Peyer's patch (tissue), 4 donors: ENCODE results near the gene CASQ1. TPM values are rescaled to one million over a fixed set of nuclear protein-coding genes. Genes with fewer than 3 reads are reported as not detected.

Source experiments
- DNase-seq, 3 donors: peaks; one replicate each; pipeline ENCODE4 v3.0.0-alpha.2; 2017 to 2019
- H3K27ac ChIP-seq, 4 donors: fragments of 200-600 bp; sonication (generic); one replicate each; pipeline ENCODE4 v1.5.1; 2016 to 2019
- H3K27me3 ChIP-seq, 2 donors: fragments of 200-600 bp; sonication (generic); one replicate each; pipeline ENCODE4 v1.5.1; 2019
- H3K36me3 ChIP-seq, 3 donors: fragments of 200-600 bp; sonication (generic); one replicate each; pipeline ENCODE4 v1.5.1; 2016 to 2019
- H3K4me1 ChIP-seq, 4 donors: fragments of 200-600 bp; sonication (generic); one replicate each; pipeline ENCODE4 v1.5.1; 2016 to 2019
- H3K4me3 ChIP-seq, 4 donors: fragments of 200-600 bp; sonication (generic); 1 replicate in 3 of 4; 2 replicates in 1 of 4; pipeline ENCODE4 v1.5.1; 2016 to 2019; ENCODE audit warnings: mild to moderate bottlenecking in 1 of 4
- H3K9me3 ChIP-seq, 4 donors: fragments of 200-600 bp; sonication (generic); one replicate each; pipeline ENCODE4 v1.5.1; 2016 to 2019; ENCODE audit warnings: mild to moderate bottlenecking in 1 of 4
- CTCF ChIP-seq, 6 experiments: fragments of 450-650 bp in 4 of 6; fragments of 200-600 bp in 2 of 6; sonication (generic) in 1 of 6; IDR thresholded peaks; one replicate each; pipeline ENCODE4 v1.5.1; 2017 to 2019; ENCODE audit warnings: antibody characterized with exemption in 6 of 6, mild to moderate bottlenecking in 3 of 6, moderate library complexity in 1 of 6
- POLR2A ChIP-seq, 2 donors: fragments of 450-650 bp; IDR thresholded peaks; one replicate each; pipeline ENCODE4 v1.5.1; 2017; ENCODE audit warnings: antibody characterized with exemption in 2 of 2, mild to moderate bottlenecking in 2 of 2, moderate library complexity in 2 of 2
- total RNA-seq, 4 donors: library from RNA; depleted of rRNA; stranded (reverse); fragments of >200 nt; gene quantifications; one replicate each; pipeline ENCODE4 v1.1.0, GENCODE V29; 2016

Gene CASQ1
- total RNA-seq, 4 donors from 2014 or later: 2.6 TPM; not detected in 3

GRCh38 chr1:160207771-160208556 lies 17.6 kb downstream of the CASQ1 start:
- Histone ChIP-seq H3K4me3 (no peak overlapping the region), H3K27ac (peak overlapping the region in 2 of 4 donors; percentile 10 to 49), H3K27me3 (no peaks in the 10 kb centered on the region), H3K9me3 (no peaks in the 10 kb centered on the region), H3K36me3 (peaks cover 0 to 27% (median 0%) of the 10 kb centered on the region in 3 donors), H3K4me1 (peaks cover 0 to 28% (median 8%) of the 10 kb centered on the region in 4 donors)
- DNase-seq: peak in 1 of 3 donors; percentile 39
- TF ChIP-seq POLR2A (IDR thresholded peaks at IDR 0.05): no peak
- no peak for TF ChIP-seq CTCF (IDR thresholded peaks at IDR 0.05)

- TF ChIP-seq POLR2A (IDR thresholded peaks at IDR 0.05): no peak
- TF ChIP-seq CTCF (IDR thresholded peaks at IDR 0.05): no peak
- no peak overlapping the region for H3K4me3 ChIP-seq
- DNase-seq: peak in 1 of 3 donors; percentile 34
- peaks cover 0 to 35% (median 0%) of the 10 kb centered on the region in 3 donors for H3K36me3 ChIP-seq
- H3K27me3 ChIP-seq: no peaks in the 10 kb centered on the region
- peak overlapping the region in 1 of 4 donors; percentile 49 for H3K27ac ChIP-seq
- H3K4me1 ChIP-seq: peaks cover 0 to 28% (median 8%) of the 10 kb centered on the region in 4 donors
- no peaks in the 10 kb centered on the region for H3K9me3 ChIP-seq
Measured at GRCh38 chr1:160208557-160209320, 18.4 kb downstream of the CASQ1 start.

- Histone ChIP-seq H3K4me1 (peaks cover 0 to 28% (median 5%) of the 10 kb centered on the region in 4 donors), H3K36me3 (peaks cover 0 to 42% (median 0%) of the 10 kb centered on the region in 3 donors), H3K4me3 (no peak overlapping the region), H3K27ac (peak overlapping the region in 1 of 4 donors; percentile 46), H3K27me3 (no peaks in the 10 kb centered on the region), H3K9me3 (no peaks in the 10 kb centered on the region)
- TF ChIP-seq POLR2A (IDR thresholded peaks at IDR 0.05): no peak
- TF ChIP-seq CTCF (IDR thresholded peaks at IDR 0.05): no peak
- no peak for DNase-seq
Measured at GRCh38 chr1:160209321-160210046, 19.1 kb downstream of the CASQ1 start.

- TF ChIP-seq CTCF (IDR thresholded peaks at IDR 0.05): no peak
- no peak overlapping the region for H3K4me3 ChIP-seq
- DNase-seq: peak in 1 of 3 donors; percentile 42
- H3K36me3 ChIP-seq: peaks cover 0 to 53% (median 0%) of the 10 kb centered on the region in 3 donors
- peaks cover 0 to 23% (median 5%) of the 10 kb centered on the region in 4 donors for H3K4me1 ChIP-seq
- H3K9me3 ChIP-seq: no peaks in the 10 kb centered on the region
- no peaks in the 10 kb centered on the region for H3K27me3 ChIP-seq
- H3K27ac ChIP-seq: no peak overlapping the region
Measured at GRCh38 chr1:160210561-160210960, 20.2 kb downstream of the CASQ1 start.

GRCh38 chr1:160211046-160211790 lies 20.8 kb downstream of the CASQ1 start:
- TF ChIP-seq CTCF (IDR thresholded peaks at IDR 0.05): no peak
- TF ChIP-seq POLR2A (IDR thresholded peaks at IDR 0.05): no peak
- peaks cover 0 to 59% (median 0%) of the 10 kb centered on the region in 3 donors for H3K36me3 ChIP-seq
- H3K27me3 ChIP-seq: no peaks in the 10 kb centered on the region
- no peaks in the 10 kb centered on the region for H3K9me3 ChIP-seq
- H3K27ac ChIP-seq: no peak overlapping the region
- peaks cover 0 to 18% (median 4%) of the 10 kb centered on the region in 4 donors for H3K4me1 ChIP-seq
- DNase-seq: no peak
- H3K4me3 ChIP-seq: no peak overlapping the region
